NCI-H1694 treated with DMSO at 0.1 percent for 48 hours (cell line): Measurements from ENCODE around the gene TUFM.
"Not testable (repeated sequence)": the region's sequence is repeated elsewhere in the genome, so short reads cannot be mapped to it uniquely, and the experiment has no call there.

Experiments
- DNase-seq: peaks from one replicate; lab custom pipeline; 2025; lab: John Stamatoyannopoulos, UW

The TUFM gene

DNA sequence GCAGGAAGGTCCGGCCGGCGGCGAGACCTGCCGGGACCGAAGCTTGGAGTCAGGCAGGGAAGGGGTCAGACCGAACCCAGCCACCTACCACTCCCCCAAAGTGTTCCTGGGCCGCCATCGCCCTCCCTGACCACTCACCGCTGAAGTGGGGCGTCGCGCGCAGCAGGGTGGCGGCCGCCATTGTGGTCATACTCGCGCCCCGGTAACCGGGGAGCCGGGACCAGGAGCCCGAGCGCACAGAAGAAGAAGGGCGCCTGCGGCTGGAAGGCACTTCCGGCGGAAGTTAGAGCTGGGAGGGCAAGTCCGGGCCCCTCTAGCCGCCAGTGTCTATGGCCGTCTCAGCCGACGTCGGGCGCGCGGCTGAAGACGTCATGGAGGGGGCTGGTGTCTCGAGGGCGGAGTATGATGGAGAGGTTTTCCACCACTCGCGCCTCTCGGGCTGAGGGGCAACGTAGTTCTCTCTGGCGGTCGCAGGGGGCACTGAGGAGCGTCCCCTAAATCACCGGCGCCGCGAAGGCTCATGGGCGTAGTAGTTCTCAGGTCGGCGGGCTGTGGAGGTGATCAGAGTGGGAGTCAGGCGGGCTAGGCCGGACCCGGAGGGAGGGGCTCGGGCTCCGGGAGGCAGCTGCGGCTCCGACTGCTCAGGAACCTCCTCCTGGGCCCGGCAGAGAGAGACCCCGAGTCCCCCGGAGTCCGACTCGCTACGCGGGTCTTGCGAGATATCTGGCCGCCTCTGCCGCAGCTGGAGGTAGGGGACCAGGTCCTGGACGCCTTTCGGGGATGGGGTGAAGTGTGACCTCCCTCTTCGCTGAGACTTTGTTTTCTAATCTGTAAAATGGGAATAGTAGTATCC is at the start of gene TUFM:
Gene TUFM (minus strand): TSS at position 269 of the 853 bp plus-strand sequence. CDS start 79 bp downstream, at position 190.
- peak; percentile 94 for DNase-seq

GRCh38 chr16:28895609-28896008 is 49.5 kb upstream of the TUFM start:
- DNase-seq: no peak

DNA sequence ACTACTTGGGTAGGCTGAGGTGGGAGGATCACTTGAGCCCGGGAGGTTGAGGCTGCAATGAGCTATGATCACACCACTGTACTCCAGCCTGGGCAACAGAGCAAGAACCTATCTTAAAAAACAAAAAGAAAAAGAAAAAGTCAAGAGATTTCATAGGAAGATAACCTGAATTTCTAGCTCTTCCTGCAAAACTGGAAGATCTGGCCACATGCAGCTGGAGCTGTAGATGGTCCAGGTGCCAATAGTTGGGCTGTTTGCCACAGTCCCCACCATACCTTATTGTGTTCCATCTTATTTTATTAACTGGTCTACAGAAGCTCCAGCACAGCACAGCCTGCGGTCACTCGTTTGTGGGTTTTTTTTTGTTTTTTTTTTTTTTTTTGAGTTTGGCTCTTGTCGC is 47.1 kb upstream of the TUFM start:
- no peak for DNase-seq

GRCh38 chr16:28891964-28892890 is 46.1 kb upstream of the TUFM start:
- DNase-seq: no peak

- not testable (repeated sequence) for DNase-seq
Observed at GRCh38 chr16:28890355-28890754, 44.2 kb upstream of the TUFM start.

GRCh38 chr16:28886945-28887344 is 40.8 kb upstream of the TUFM start:
- no peak for DNase-seq

DNA sequence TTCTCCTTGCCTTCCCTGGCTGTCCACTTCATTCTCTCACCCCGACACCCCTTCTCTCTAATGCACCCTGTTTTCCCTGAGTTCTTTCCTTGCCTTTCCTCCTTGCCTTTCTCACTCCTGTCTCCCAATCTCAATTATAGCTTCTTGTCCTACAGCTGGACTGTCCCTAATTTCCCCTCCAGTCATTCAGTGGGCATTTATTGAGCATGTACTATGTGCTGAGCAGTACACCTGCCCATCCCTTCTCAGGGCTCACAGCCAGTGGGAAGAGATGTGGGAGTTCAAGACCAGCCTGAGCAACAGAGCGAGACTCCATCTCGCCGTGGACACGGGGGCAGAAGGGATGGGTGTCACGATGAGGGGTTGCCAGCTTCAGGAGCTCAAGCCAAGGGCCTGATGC is 37.9 kb upstream of the TUFM start:
- DNase-seq: no peak

- DNase-seq: no peak
Observed at GRCh38 chr16:28883221-28883996, 37.3 kb upstream of the TUFM start.

- DNase-seq: no peak
Observed at GRCh38 chr16:28882551-28883160, 36.5 kb upstream of the TUFM start.

DNA sequence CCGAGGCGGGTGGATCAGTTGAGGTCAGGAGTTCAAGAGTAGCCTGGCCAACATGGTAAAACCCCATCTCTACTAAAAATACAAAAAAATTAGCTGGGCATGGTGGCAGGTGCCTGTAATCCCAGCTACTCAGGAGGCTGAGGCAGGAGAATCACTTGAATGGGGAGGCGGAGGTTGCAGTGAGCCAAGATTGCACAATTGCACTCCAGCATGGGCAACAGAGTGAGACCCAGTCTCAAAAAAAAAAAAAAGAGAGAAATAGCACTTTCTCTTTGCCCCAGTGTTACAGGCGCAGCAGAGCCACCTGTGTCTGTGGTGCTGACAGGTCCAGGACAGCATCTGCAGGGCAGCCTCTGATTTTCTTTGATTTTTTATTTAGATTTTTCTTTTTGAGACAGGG is 35.4 kb upstream of the TUFM start:
- not testable (repeated sequence) for DNase-seq

GRCh38 chr16:28880955-28881354 is 34.8 kb upstream of the TUFM start:
- no peak for DNase-seq

DNA sequence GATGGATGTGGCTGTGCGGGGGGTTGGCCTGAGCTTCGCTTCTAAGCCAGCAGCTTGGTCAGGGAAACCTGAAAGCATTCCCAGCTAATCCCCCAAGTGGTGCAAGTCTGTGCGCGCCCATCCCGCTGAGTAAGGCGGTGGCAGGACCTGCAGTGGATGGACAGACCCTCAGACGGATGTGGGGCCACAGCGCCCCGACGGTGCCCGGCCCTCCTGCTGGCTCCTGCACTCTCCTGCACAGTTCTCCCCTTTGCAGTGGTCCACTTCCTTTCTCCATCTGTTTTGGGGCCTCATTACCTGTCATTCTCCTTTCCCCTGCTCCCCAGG is 34.4 kb upstream of the TUFM start:
- no peak for DNase-seq

GRCh38 chr16:28879841-28880588 is 33.9 kb upstream of the TUFM start:
- peak; percentile 62 for DNase-seq

DNA sequence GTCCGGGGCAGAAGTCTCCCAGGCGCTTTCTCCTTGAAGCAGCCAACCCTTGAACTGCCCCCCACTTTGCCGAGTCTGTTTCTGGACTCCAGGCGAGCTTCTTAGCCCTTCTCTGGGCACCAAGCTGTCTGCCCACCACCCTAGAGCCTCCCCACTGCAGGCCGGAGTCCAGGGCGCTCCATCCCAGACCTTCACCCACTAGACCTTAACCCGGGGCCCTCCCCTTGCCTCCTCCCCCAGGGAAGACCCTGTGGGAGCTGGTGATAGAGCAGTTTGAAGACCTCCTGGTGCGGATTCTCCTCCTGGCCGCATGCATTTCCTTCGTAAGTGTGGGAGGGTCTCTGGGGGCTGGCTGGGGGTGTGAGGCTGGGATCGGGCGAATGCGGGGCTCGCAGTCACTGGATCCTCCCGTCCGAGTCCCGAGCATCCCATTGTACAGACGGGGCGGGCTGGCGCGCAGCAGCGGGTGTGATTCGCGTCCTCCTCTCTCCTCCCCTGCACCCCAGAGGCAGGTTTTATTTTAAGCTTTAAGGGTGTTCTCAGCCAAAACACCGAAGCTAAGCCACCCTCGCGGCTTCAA is 33.2 kb upstream of the TUFM start:
- DNase-seq: no peak

GRCh38 chr16:28878083-28878926 is 32.2 kb upstream of the TUFM start, which contains the start of gene ATP2A1:
ATP2A1 (plus strand) TSS chr16:28878488; CDS start chr16:28878672, 184 bp downstream.
- DNase-seq: no peak

DNA sequence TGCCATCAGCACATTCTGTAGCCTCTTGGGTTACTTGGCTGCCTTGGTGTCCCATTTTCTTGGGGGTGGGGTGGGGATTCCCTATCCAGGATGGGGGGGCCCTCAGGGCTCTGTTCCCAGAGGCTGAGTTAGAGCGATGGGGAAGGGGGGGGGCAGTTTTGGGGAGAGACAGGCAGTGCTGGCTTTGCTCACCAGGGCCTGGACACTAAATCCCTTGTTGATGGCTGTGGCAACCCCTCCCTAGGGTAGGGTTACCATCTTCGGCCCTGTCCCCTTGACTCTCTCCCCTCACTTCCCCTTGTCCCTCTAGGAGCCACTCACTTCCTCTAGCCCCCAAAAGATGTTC is 31.5 kb upstream of the TUFM start:
- DNase-seq: no peak

GRCh38 chr16:28876973-28877654 is 31.0 kb upstream of the TUFM start:
- no peak for DNase-seq

DNA sequence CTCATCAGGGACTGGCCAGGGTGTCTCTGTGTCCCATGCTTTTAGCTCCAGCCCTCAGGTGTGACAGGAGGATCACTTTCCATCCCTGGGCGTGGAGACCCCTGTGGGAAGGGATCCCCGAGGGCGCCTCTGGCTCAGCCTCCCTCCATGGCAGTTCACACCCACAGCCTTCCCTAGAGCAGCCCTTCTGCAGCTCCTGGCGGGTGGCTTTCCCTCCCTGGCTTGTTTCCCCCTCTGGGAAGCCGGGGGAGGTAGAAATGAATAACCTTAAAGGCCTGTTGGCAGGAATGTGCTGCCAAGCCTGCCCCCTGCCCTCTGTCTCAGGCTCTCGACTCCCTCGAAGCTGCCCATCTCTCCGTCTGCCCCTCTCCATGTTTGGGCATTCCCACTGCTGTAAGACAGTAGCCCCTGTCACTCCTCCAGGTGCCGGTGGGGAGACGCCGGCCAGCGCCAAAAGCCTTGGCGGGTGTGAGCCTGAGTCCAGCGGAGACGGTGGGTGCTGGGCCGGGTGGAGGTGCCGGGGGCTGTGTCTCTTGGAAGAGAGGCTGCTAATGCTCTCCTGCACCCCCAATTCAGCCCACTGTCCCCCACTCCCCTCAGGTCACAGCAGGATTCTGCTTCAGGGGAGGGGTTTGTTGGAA is 30.0 kb upstream of the TUFM start:
- DNase-seq: no peak
